HepG2 (cell line): ENCODE measurements around the gene MBD3L2. TPM values are rescaled to one million over a fixed set of nuclear protein-coding genes. Genes with fewer than 3 reads are reported as not detected.

Experiments used
- ARNT2 ChIP-seq: sonication (generic); formaldehyde crosslinking; IDR thresholded peaks from 2 replicates; pipeline ENCODE4 v1.8.0; 2022; ENCODE audit warnings: mild to moderate bottlenecking, low read depth, missing genetic modification reagents, moderate library complexity
- ATF4 ChIP-seq, 2 experiments: fragments of 450-650 bp in 1 of 2; sonication (generic) in 1 of 2; formaldehyde crosslinking; IDR thresholded peaks; 2 replicates each; pipeline versions ENCODE4 v1.5.0 to v1.8.0; 2020 to 2022; ENCODE audit warnings: mild to moderate bottlenecking in 1 of 2, missing genetic modification reagents in 1 of 2
- MATR3 ChIP-seq: sonication (generic); formaldehyde crosslinking; IDR thresholded peaks from 2 replicates; pipeline ENCODE4 v1.4.0; 2020; ENCODE audit warnings: missing genetic modification reagents
- SNAPC5 ChIP-seq: sonication (generic); formaldehyde crosslinking; IDR thresholded peaks from 2 replicates; pipeline ENCODE4 v1.8.1; 2023; ENCODE audit warnings: mild to moderate bottlenecking, missing genetic modification reagents, borderline replicate concordance
- SPEN ChIP-seq: sonication (generic); formaldehyde crosslinking; IDR thresholded peaks from 2 replicates; pipeline ENCODE4 v1.5.1; 2020; ENCODE audit warnings: low read depth, mild to moderate bottlenecking, missing genetic modification reagents
- ZBTB40 ChIP-seq, 2 experiments: fragments of 450-650 bp in 1 of 2; sonication (generic) in 1 of 2; formaldehyde crosslinking in 1 of 2; IDR thresholded peaks; 2 replicates each; pipeline versions ENCODE4 v1.6.1 to v1.8.0; 2016 to 2022; ENCODE audit warnings: antibody characterized with exemption in 1 of 2, mild to moderate bottlenecking in 1 of 2, missing genetic modification reagents in 1 of 2
- ZNF264 ChIP-seq: sonication (generic); formaldehyde crosslinking; IDR thresholded peaks from 2 replicates; pipeline ENCODE4 v1.4.0; 2020; ENCODE audit warnings: missing genetic modification reagents
- ZNF407 ChIP-seq: sonication (generic); formaldehyde crosslinking; IDR thresholded peaks from one replicate; pipeline ENCODE4 v1.5.1; 2020; ENCODE audit warnings: mild to moderate bottlenecking, missing genetic modification reagents; ENCODE audit errors: not compliant biosample characterization
- polyA plus RNA-seq, 8 experiments: library from polyadenylated mRNA; depleted of rRNA in 3 of 8; stranded (reverse) in 7 of 8; unstranded in 1 of 8; fragments of >200 nt; fragmentation: Illumina TruSeq in 4 of 8; extraction: Trizol in 4 of 8; gene quantifications; 2 replicates each; pipeline versions ENCODE4 v1.2.1 to v1.2.3, GENCODE V29; 2011 to 2016; ENCODE audit warnings: low read depth in 4 of 8, missing spikeins in 1 of 8, mixed read lengths in 1 of 8; ENCODE audit not compliant: insufficient read depth in 1 of 8
- total RNA-seq, 5 experiments: library from RNA; depleted of rRNA; stranded (reverse); fragments of >200 nt; fragmentation: Illumina TruSeq; extraction: Trizol; gene quantifications; 2 replicates each; pipeline ENCODE4 v1.2.3, GENCODE V29; 2016; ENCODE audit warnings: low read depth in 1 of 5

The MBD3L2 gene
- total and polyA plus RNA-seq, 2 of the 13 experiments (the other 11 are each of a cell fraction or from before 2014, with no cell fraction given): not detected

- TF ChIP-seq ZNF407 (CRISPR knock-in tag): peak; percentile 69
- TF ChIP-seq ATF4 (CRISPR knock-in tag; IDR thresholded peaks at IDR 0.05): no peak
- no peak for TF ChIP-seq MATR3 (CRISPR knock-in tag)
- TF ChIP-seq SNAPC5 (CRISPR knock-in tag): peak; percentile 70; the same call in 1 of the 2 replicates
- TF ChIP-seq ZBTB40 (IDR thresholded peaks at IDR 0.05): peak; percentile 69
- TF ChIP-seq ZBTB40 (CRISPR knock-in tag; IDR thresholded peaks at IDR 0.05): no peak
- peak; percentile 22; the same call in 1 of the 2 replicates for TF ChIP-seq SPEN
- TF ChIP-seq ZNF264 (CRISPR knock-in tag): 0 out of 2 replicates have a peak, but pooled peaks have one; percentile 27
- 0 out of 2 replicates have a peak, but pooled peaks have one; percentile 55 for TF ChIP-seq ARNT2
Measured at GRCh38 chr19:7069042-7069903, 20.2 kb downstream of the MBD3L2 start, which contains the start of gene ZNF557 (continued).
